Measurements from ENCODE around the gene CRY2.

- TF ChIP-seq CTCF (IDR thresholded peaks at IDR 0.05) (no peak), POLR2A (IDR thresholded peaks at IDR 0.05) (no peak), POLR2AphosphoS5 (IDR thresholded peaks at IDR 0.05) (no peak)
These were observed 29.9 kb downstream of the CRY2 start for GRCh38 chr11:45877221-45877620.
